ENCODE data around the gene SERP2. TPM values are rescaled to one million over a fixed set of nuclear protein-coding genes. Genes with fewer than 3 reads are reported as not detected.

Gene SERP2
- total RNA-seq, 1 experiment from 2014 or later = 1.8 TPM

- Histone ChIP-seq H3K9ac (ENCODE audit: extremely low read depth, insufficient read length, low read length) (no peak overlapping the region), H3K4me1 (ENCODE audit: insufficient read depth, low read length) (peaks cover 6% of the 10 kb centered on the region; the same call in 1 of the 2 replicates), H2AFZ (ENCODE audit: low read length) (no peak overlapping the region), H3K79me1 (ENCODE audit: insufficient read depth, low read depth, low read length, poor library complexity, severe bottlenecking) (no peaks in the 10 kb centered on the region), H3K4me2 (ENCODE audit: insufficient read depth, insufficient read length, low read length) (no peak overlapping the region), H2AK5ac (ENCODE audit: insufficient read length, low read length) (no peak overlapping the region), H3K27ac (ENCODE audit: insufficient read length, low read depth, low read length) (no peak overlapping the region), H3T11ph (ENCODE audit: low read length) (no peak overlapping the region), H3K23me2 (ENCODE audit: insufficient read length, low read depth, low read length, poor library complexity, severe bottlenecking) (no peaks in the 10 kb centered on the region), H3K9me3 (ENCODE audit: control insufficient read depth, low read depth, low read length) (no peaks in the 10 kb centered on the region), H3K79me2 (ENCODE audit: insufficient read depth, low read length) (no peaks in the 10 kb centered on the region), H4K91ac (ENCODE audit: insufficient read length, low read depth, low read length) (no peak overlapping the region), H3K4ac (ENCODE audit: low read depth, low read length) (no peak overlapping the region), H2BK120ac (ENCODE audit: low read depth, low read length, poor library complexity, severe bottlenecking) (no peak overlapping the region), H2BK15ac (ENCODE audit: low read depth, low read length) (no peak overlapping the region), H3K18ac (ENCODE audit: insufficient read length, low read depth, low read length) (no peak overlapping the region), H3K27me3 (ENCODE audit: insufficient read depth, low read length) (no peaks in the 10 kb centered on the region), H4K20me1 (ENCODE audit: control insufficient read depth, insufficient read depth, insufficient read length) (no peaks in the 10 kb centered on the region), H4K8ac (replicated peaks; ENCODE audit: insufficient read length, low read depth, low read length) (no peak overlapping the region), H2BK5ac (ENCODE audit: insufficient read length, low read length) (no peak overlapping the region), H2BK12ac (ENCODE audit: insufficient read length, low read depth, low read length) (no peak overlapping the region), H3K14ac (ENCODE audit: insufficient read depth, low read length) (no peak overlapping the region), H3K23ac (ENCODE audit: insufficient read length, low read depth, low read length) (no peak overlapping the region), H4K5ac (ENCODE audit: insufficient read length, low read depth, low read length) (no peak overlapping the region), H2BK20ac (ENCODE audit: low read depth, low read length, poor library complexity, severe bottlenecking) (no peak overlapping the region), H3K56ac (ENCODE audit: insufficient read length, low read depth, low read length) (no peak overlapping the region)
- no peaks in the 10 kb centered on the region for H3K36me3 Mint-ChIP-seq (ENCODE audit: insufficient read depth in 1 of 3, low read depth in 3 of 3)
- TF ChIP-seq, protein P1, sequence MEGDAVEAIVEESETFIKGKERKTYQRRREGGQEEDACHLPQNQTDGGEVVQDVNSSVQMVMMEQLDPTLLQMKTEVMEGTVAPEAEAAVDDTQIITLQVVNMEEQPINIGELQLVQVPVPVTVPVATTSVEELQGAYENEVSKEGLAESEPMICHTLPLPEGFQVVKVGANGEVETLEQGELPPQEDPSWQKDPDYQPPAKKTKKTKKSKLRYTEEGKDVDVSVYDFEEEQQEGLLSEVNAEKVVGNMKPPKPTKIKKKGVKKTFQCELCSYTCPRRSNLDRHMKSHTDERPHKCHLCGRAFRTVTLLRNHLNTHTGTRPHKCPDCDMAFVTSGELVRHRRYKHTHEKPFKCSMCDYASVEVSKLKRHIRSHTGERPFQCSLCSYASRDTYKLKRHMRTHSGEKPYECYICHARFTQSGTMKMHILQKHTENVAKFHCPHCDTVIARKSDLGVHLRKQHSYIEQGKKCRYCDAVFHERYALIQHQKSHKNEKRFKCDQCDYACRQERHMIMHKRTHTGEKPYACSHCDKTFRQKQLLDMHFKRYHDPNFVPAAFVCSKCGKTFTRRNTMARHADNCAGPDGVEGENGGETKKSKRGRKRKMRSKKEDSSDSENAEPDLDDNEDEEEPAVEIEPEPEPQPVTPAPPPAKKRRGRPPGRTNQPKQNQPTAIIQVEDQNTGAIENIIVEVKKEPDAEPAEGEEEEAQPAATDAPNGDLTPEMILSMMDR (conservative IDR thresholded peaks at IDR 0.05) = no peak
- no peak overlapping the region for H3K27ac Mint-ChIP-seq
- peaks cover 5 to 12% of the 10 kb centered on the region in 2 experiments; a peak in 2 of 4 replicates for H3K4me1 Mint-ChIP-seq
- DNase-seq = no peak
- H3K9me3 Mint-ChIP-seq = no peaks in the 10 kb centered on the region
- peaks cover 5% of the 10 kb centered on the region for H3K27me3 Mint-ChIP-seq (ENCODE audit: low read depth)
- no CpG with 5 or more reads among the region's 3 CpGs for WGBS (ENCODE audit: extremely low coverage, insufficient read length, low lambda C conversion rate)
- no peak overlapping the region for H3K4me3 Mint-ChIP-seq
Measured at GRCh38 chr13:44352202-44352601, 21.4 kb upstream of the SERP2 start.
